WI38 (cell line): Measurements from ENCODE around the gene ABCC6.

Experiments
- H3K4me3 ChIP-seq: 2 replicates; pipeline ENCODE4 v1.5.1; 2011; ENCODE audit warnings: low read depth, mild to moderate bottlenecking, control low read depth, low read length
- CTCF ChIP-seq: IDR thresholded peaks from 2 replicates; pipeline ENCODE4 v1.5.1; 2012; ENCODE audit warnings: low read depth, mild to moderate bottlenecking, control low read depth, low read length

The ABCC6 gene

GRCh38 chr16:16102738-16103137, 120.6 kb downstream of the ABCC6 start:
- TF ChIP-seq CTCF: no peak

GRCh38 chr16:16101585-16101984, 121.7 kb downstream of the ABCC6 start:
- no peak for TF ChIP-seq CTCF
- H3K4me3 ChIP-seq: no peak overlapping the region

More at GRCh38 chr16:16102738-16103137, 120.6 kb downstream of the ABCC6 start:
- no peak overlapping the region for H3K4me3 ChIP-seq

- no peak for TF ChIP-seq CTCF
- no peak overlapping the region for H3K4me3 ChIP-seq
Observed at GRCh38 chr16:16100631-16101030, 122.7 kb downstream of the ABCC6 start.

GRCh38 chr16:16099320-16099719, 124.0 kb downstream of the ABCC6 start:
- H3K4me3 ChIP-seq: no peak overlapping the region
- no peak for TF ChIP-seq CTCF
